NT2/D1 (cell line): ENCODE measurements around the gene DAPK2.

Experiments
- DNase-seq: peaks from one replicate; pipeline ENCODE4 v3.0.0-alpha.2; 2011; ENCODE audit warnings: low read depth, low spot score
- H3K27me3 ChIP-seq: 2 replicates; pipeline ENCODE4 v1.6.0; 2011; ENCODE audit warnings: mild to moderate bottlenecking; ENCODE audit not compliant: insufficient read length, insufficient read depth
- H3K36me3 ChIP-seq: 2 replicates; pipeline ENCODE4 v1.6.1; 2011; ENCODE audit warnings: mild to moderate bottlenecking, low read length, mixed read lengths; ENCODE audit not compliant: insufficient read depth, insufficient read length
- H3K4me1 ChIP-seq: 2 replicates; pipeline ENCODE4 v1.5.1; 2011; ENCODE audit not compliant: insufficient read depth, insufficient read length
- H3K4me3 ChIP-seq: 2 replicates; pipeline ENCODE4 v1.5.1; 2011; ENCODE audit warnings: low read depth; ENCODE audit not compliant: insufficient read length
- H3K9ac ChIP-seq: 2 replicates; pipeline ENCODE4 v1.6.0; 2011; ENCODE audit warnings: low read depth; ENCODE audit not compliant: insufficient read length
- H3K9me3 ChIP-seq: 2 replicates; pipeline ENCODE4 v1.5.1; 2011; ENCODE audit warnings: mild to moderate bottlenecking, low read length; ENCODE audit not compliant: insufficient read depth
- SUZ12 ChIP-seq: IDR thresholded peaks from 2 replicates; pipeline ENCODE4 v1.6.1; 2011; ENCODE audit not compliant: insufficient read length, insufficient read depth; ENCODE audit errors: extremely low read depth
- YY1 ChIP-seq: IDR thresholded peaks from 2 replicates; pipeline ENCODE4 v1.6.1; 2011; ENCODE audit not compliant: insufficient read length, insufficient read depth
- ZNF274 ChIP-seq: IDR thresholded peaks from 2 replicates; pipeline ENCODE4 v1.6.1; 2011; ENCODE audit warnings: mild to moderate bottlenecking, low read depth, low read length

Gene DAPK2

DNA sequence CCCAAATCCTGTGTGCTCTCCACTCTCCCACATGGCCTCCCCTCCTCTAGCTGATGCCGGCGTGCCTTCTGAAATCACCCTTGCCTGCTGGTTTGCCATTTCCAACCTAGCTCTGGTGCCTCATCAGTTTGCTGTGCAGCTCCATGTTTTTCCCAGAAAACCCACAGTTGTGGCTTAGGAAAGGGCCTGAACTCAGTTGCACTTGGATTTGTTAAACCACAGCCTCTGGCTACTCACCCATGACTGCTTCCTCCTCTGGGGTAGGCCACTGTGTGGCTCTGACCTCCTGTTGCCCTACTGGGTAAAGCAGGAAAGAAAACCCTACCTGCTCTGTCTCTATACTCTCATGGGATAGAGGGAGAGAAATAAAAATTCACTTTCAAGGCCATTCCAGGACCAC is 97.3 kb downstream of the DAPK2 start:
- DNase-seq: no peak
- Histone ChIP-seq H3K9ac (no peak overlapping the region), H3K27me3 (no peaks in the 10 kb centered on the region), H3K9me3 (no peaks in the 10 kb centered on the region), H3K4me1 (peaks cover 2% of the 10 kb centered on the region), H3K36me3 (no peaks in the 10 kb centered on the region), H3K4me3 (no peak overlapping the region)
- TF ChIP-seq YY1: no peak
- TF ChIP-seq SUZ12: no peak
- TF ChIP-seq ZNF274: no peak

DNA sequence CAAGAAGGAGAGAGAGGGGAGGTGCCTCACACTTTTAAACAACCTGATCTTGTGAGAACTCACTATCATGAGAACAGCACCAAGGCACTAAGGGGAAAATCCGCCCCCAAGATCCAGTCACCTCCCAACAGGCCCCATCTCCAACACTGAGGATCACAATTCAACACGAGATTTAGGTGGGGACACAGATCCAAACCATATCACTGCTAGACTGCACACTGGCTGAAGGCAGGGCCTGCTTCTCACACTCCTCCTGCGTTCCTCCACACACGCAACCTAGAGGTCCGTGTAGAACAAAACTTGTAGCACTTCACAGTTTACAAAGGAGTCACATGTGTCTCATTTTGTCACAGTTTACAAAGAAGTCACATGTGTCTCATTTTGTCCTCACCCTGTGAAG is 97.8 kb downstream of the DAPK2 start:
- no peak for DNase-seq
- no peak for TF ChIP-seq ZNF274
- TF ChIP-seq YY1: no peak
- TF ChIP-seq SUZ12: no peak

DNA sequence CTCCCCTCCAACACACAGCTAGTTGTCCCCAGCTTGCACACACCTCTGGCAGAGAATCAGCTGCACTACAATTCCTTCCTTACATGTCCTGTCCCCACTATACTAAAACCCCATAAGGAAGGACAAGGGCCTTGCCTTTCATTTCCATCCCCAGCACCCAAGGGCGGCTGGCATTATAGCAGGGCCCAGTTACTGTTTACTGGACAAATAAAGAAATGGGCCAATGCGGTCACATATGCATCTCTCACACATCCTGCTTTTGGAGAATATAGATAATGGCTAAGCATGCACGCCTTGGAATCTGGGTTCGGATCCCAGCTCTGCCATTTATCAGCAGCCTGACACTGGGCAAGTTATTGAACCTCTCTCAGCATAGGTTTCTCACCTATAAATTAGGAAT is 99.1 kb downstream of the DAPK2 start:
- TF ChIP-seq SUZ12 (no peak), ZNF274 (no peak), YY1 (no peak)
- H3K9me3 ChIP-seq: no peaks in the 10 kb centered on the region
- no peak for DNase-seq
- no peak overlapping the region for H3K4me3 ChIP-seq
- no peak overlapping the region for H3K9ac ChIP-seq
- H3K36me3 ChIP-seq: no peaks in the 10 kb centered on the region
- no peaks in the 10 kb centered on the region for H3K27me3 ChIP-seq
- peaks cover 2% of the 10 kb centered on the region for H3K4me1 ChIP-seq

More for the DNA sequence above, 97.8 kb downstream of the DAPK2 start:
- H3K4me1 ChIP-seq: peaks cover 2% of the 10 kb centered on the region
- H3K27me3 ChIP-seq: no peaks in the 10 kb centered on the region
- H3K9me3 ChIP-seq: no peaks in the 10 kb centered on the region
- no peaks in the 10 kb centered on the region for H3K36me3 ChIP-seq
- no peak overlapping the region for H3K4me3 ChIP-seq
- H3K9ac ChIP-seq: no peak overlapping the region

DNA sequence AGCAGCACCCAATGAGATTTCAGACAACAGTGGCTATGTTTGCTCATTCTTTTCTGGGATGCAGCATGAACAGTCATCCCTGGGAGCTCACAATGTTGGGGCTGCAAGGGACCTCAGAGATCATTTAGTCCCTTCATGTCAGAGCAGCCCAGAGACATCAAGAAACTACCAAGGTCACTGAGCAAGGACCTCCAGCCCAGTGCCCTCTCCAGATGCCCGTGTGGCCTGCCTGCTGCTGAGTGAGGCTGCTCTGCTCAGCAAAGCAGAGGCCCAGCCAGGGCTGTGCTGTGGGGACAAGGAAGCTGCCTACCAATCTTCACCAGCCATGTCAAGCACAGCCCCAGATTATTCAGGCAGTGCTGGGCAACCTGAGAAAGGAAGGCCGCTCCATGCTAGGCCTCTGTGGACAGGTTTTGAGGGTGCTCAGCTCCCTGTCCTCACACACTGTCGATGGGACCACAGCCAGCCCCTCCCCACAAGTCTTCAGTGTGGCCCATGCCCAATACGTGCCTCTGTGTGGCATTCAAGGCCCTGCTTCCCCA is 99.7 kb downstream of the DAPK2 start:
- DNase-seq: no peak
- Histone ChIP-seq H3K4me3 (no peak overlapping the region), H3K4me1 (peaks cover 2% of the 10 kb centered on the region), H3K36me3 (no peaks in the 10 kb centered on the region), H3K27me3 (no peaks in the 10 kb centered on the region), H3K9me3 (no peaks in the 10 kb centered on the region), H3K9ac (no peak overlapping the region)
- TF ChIP-seq ZNF274 (no peak), SUZ12 (no peak), YY1 (no peak)

DNA sequence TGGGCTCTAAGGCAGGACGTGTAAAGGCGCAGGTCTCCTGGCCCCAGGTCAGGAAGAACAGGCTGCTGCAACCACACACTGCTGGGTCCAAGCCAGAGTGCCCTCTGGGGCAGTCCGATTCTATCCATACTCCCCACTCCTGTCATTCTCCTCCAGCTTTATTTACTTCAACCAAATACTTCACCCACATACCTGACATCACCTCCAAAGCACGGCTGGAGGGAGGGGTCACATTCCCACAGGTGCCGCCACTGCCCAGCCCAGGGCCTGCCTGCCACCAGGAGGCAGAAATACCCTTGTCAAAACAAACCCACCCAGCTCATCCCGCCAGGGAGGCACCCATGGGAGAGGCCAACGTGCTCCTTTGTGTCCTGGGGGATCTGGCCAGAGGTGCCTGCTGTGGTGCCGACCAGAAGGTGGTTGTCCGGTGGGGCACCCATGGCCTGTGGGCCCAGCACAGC is 100.4 kb downstream of the DAPK2 start:
- Histone ChIP-seq H3K36me3 (no peaks in the 10 kb centered on the region), H3K4me1 (peaks cover 2% of the 10 kb centered on the region), H3K9ac (no peak overlapping the region), H3K27me3 (no peaks in the 10 kb centered on the region), H3K9me3 (no peaks in the 10 kb centered on the region), H3K4me3 (no peak overlapping the region)
- TF ChIP-seq SUZ12 (no peak), YY1 (no peak), ZNF274 (no peak)
- DNase-seq: no peak

DNA sequence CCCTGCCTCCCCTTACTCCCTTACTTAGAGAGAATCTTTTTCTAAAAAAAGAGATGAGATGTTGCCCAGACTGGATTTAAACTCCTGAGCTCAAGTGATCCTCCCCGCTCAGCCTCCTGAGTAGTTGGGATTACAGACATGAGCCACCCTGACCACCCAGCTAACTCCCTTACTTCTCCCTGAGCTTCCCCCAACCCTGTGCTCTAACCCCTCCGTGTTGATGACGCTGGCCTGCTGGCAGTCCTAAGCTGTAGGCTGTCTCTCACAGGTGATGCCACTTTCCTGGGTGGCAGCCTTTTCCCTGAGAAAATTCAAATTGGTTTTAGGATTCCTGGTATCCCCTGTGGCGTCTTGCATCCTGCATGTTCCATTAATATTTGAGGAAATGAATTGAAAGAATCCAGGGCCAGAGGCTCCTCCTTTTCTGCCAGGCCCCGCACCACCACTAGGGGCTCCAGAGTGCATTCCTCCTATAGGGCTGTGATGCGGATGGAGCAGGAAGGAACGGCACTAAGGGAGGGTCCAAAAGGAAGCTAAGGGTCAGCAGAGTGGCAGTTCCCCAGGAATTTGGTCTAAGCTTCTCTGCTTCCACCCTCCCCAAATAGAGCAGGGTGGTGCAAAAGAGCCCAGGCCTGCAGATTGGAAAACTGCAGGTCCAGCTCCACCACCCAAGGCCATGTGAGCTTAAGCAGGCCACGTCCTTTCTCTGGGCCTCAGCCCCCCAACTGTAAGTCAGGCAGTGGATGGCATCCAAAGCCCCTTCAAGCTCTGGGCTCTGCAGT is 101.1 kb downstream of the DAPK2 start:
- Histone ChIP-seq H3K9me3 (no peaks in the 10 kb centered on the region), H3K27me3 (no peaks in the 10 kb centered on the region), H3K4me1 (peaks cover 2% of the 10 kb centered on the region), H3K9ac (no peak overlapping the region), H3K36me3 (no peaks in the 10 kb centered on the region), H3K4me3 (no peak overlapping the region)
- no peak for TF ChIP-seq SUZ12
- TF ChIP-seq YY1: no peak
- no peak for TF ChIP-seq ZNF274
- peak; percentile 51 for DNase-seq

DNA sequence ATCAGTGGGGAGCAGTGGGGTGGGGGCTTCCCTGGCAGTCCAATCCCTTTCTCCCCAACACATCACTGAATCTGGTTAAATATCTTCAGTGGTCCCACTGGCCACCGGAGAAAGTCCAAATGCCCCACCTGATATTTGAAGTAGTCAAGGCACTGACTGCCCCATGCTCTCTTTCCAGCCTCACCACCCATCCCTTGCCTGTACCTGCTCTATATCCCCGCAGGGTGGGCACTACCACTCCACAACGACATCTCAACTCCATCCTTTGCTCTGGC is 101.7 kb downstream of the DAPK2 start:
- H3K4me1 ChIP-seq: peaks cover 6% of the 10 kb centered on the region
- no peaks in the 10 kb centered on the region for H3K9me3 ChIP-seq
- no peak overlapping the region for H3K4me3 ChIP-seq
- DNase-seq: no peak
- no peak overlapping the region for H3K9ac ChIP-seq
- TF ChIP-seq YY1: no peak
- no peak for TF ChIP-seq ZNF274
- no peak for TF ChIP-seq SUZ12
- H3K27me3 ChIP-seq: no peaks in the 10 kb centered on the region
- H3K36me3 ChIP-seq: no peaks in the 10 kb centered on the region
